Cortex of kidney (tissue), 1 donor: ENCODE measurements around the gene ARHGEF7.

ENCODE experiments used
- DNase-seq: peaks from one replicate; lab custom pipeline; 2025; lab: John Stamatoyannopoulos, UW

ARHGEF7 gene

GRCh38 chr13:111304603-111305289 lies 189.6 kb downstream of the ARHGEF7 start:
- no peak for DNase-seq

DNA sequence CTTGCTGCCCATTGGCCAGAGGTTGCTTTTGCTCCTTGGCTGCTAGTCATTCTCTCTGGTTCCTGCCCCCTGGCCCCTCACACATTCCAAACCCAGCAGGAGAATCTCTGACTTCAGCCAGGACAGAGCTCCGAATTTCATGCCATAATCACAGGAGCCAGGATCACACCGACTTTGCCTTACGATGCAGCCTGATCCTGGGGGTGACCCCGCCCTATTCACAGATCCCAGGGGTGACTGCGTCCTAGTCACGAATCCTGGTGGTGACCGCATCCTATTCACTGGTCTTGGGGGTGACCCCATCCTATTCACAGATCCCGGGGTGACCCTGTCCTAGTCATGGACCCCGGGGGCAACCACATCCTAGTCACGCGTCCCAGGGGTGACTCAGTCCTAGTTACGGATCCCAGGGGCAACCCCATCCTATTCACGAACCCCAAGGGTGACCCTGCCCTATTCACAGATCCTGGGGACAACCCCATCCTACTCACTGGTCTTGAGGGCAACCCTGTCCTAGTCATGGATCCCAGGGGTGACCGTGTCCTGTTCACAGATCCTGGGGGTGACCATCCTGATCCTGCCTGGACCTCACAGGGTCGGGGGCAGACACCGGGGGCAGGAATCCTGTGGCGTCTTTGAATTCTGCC lies 198.0 kb downstream of the ARHGEF7 start:
- DNase-seq, result no peak

GRCh38 chr13:111313911-111314425 lies 198.9 kb downstream of the ARHGEF7 start:
- no peak for DNase-seq

DNA sequence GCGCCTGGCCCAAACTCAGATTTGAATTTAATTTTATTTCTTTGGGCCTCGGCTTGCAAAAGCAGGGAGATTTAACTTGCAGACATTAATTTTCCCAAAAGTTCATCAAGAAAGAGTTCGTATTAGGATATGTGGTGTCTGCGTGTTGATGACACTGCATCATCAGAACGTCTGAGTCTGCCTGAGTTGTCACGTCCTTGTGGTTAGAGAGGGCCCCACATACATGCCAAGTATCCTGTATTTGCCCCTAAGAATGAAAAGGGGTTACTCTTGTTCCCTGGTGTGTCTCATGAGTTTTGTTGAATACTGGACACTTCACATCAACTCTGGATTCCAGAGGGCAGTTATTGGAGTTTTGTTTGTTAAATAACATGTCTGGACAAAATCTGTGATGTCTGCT lies 199.7 kb downstream of the ARHGEF7 start:
- no peak for DNase-seq

DNA sequence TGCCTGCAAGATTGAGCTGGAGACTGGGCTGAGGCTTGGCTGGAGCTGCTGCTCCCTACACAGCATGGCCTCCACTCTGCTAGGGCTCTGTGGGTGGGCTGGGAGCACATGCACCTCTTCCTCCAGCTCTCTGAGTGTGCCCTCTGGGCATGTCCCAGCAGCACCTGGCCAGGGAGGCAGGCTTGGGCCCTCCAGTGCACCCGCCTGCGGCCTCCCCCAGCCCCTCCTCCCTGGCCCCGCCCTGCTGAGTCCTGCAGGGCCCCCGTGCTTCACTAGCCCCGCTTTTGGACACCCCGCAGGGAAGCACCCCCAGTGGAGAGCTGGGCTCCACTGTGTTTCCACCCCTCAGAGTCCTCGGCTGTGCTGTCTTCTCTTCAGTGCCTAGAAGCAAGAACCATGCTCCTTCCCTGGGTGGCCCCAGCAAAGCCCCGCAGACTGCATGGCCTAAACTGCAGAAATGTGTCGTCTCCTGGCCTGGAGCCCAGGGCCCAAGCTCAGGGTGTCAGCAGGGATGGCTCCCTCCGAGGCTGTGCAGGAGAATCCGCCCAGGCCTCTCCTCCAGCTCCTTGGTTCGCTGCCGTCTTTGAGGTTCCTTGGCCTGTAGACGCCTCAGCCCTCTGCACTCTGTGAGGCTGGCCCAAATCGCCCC lies 200.4 kb downstream of the ARHGEF7 start:
- DNase-seq, result no peak

DNA sequence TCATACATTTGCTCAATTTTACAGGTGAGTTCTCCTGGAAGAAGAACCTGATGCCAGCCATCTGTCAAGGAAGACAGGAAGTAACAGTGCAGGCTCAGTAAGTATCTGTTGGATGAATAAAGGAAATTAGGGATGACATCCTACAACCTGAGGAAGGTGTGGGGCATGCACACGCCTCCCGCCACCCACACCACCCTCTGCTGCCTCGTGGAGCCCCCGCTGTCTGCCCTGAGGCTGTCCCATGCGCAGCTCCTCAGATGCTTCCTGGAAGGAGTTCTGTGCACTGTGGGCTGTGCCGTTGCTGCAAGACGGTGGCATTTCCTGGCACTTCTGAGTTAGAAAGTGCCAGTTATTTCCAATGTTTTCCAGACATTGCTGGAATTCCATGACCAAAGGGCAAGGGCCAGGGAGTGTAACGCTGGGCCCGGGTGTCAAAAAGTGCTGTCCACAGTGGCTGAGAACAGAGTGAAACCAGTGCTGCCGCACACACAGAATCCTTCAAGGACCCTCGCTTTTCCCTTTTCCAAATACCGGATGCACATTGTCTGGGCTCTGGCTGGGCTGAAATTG lies 201.1 kb downstream of the ARHGEF7 start:
- no peak for DNase-seq

- DNase-seq, result no peak
Measured at GRCh38 chr13:111317042-111317550, 202.0 kb downstream of the ARHGEF7 start.

DNA sequence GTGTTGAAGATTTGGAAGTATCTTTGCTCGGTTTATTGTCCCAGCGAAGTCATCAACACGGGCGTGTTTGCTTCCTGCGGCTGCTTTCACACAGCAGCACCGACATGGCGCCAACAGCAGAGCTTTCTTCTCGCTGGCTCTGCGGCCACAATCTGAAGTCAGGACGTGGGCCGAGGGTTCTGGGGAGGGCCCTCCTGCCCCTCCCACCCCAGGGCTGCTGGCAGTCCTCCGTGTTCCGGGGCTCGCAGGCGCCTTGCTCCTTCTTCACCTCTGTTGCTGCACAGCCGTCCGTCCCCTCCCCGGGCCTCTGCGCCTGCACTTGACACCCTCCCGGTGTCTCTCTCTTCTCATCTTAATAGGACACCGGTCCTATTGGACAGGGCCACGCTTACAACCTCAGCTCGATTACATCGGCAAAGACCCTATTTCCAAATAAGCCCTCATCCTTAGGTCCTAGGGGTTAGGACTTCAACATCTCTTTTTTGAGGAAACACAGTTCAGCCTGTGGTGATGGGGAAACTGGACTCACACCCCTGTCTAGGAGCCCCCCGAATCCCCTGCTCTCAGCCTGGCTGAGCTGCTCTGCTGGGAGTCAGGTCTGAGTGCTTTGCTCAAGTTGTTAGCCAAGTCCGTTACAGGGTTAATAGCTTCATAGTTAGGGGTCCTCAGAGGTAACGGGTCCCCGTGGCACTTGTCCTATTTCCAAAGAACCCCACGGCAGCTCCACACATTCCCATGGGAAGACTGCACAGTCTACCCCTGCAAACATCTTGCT lies 202.6 kb downstream of the ARHGEF7 start:
- no peak for DNase-seq

GRCh38 chr13:111318386-111318785 lies 203.3 kb downstream of the ARHGEF7 start:
- DNase-seq, result no peak

GRCh38 chr13:111319521-111319920 lies 204.4 kb downstream of the ARHGEF7 start:
- DNase-seq, result no peak

GRCh38 chr13:111319998-111320911 lies 205.1 kb downstream of the ARHGEF7 start, which contains the start of gene TEX29:
TSS of gene TEX29 (plus strand) at chr13:111320642. CDS start at chr13:111320891, 249 bp downstream.
- no peak for DNase-seq

DNA sequence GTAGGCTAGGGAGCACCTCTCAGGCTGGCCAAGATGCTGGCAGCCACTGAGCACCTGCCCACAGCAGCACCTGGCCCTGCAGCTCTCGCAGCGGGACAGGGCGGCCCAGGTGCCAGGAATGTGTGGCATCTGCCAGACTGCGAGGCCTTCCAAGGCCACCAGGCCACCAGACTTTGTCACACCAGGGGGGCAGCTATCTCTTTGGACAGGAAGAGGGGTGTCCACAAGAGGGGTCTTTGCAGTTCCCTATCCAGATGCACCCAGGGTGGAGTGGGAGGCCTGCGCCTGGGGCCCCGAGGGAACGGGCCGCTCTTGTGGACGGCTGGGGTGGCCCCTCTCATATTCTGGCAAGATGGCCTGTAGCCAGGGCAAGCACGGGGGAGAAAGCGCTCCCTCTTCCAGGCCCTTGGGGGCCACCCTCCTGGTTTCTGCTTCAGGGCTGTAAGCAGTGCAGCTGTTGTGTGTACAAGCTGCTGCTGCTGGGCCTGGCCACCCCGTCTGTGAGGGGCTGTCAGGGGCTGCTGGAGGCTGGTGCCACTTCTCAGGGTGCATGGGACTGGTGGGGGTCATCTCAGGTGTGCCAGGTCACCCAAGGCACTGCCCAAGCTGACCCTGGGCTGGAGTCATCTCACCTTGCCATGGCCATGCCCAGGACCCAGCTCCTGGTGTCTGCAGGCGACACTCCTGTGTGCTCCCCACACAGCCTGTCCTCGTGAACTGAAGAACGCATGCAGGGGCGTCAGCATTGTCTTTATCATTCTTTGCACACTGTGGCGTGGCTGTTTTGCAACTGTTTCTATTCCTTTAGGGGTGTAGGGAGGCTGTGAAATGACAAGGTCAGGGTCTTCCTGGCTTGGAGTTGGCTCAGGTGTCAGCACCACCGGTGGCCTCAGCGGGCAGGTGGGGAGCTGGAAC lies 207.1 kb downstream of the ARHGEF7 start:
- no peak for DNase-seq

DNA sequence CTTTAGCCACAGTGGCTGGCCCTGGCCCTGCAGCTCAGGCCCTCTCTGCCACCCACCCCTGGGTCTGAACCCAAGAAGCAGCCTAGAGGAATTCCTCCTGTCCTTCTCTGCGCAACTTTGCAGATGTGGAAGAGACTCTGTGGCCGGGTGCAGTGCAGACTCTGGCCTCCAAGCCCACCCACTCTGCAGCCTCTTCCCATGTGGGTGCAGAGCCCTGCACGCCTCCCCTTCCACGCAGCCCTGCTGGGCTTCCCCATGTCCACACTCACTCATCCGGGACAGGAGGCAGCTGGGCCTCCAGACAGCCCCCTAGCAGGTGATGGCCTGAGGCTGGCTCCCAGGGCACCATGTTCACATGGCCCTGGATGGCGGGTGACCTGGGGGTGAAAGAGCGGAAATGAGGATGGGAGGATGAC lies 207.8 kb downstream of the ARHGEF7 start:
- no peak for DNase-seq

GRCh38 chr13:111323549-111323948 lies 208.4 kb downstream of the ARHGEF7 start:
- no peak for DNase-seq

GRCh38 chr13:111323950-111324651 lies 209.0 kb downstream of the ARHGEF7 start:
- DNase-seq, result no peak

DNA sequence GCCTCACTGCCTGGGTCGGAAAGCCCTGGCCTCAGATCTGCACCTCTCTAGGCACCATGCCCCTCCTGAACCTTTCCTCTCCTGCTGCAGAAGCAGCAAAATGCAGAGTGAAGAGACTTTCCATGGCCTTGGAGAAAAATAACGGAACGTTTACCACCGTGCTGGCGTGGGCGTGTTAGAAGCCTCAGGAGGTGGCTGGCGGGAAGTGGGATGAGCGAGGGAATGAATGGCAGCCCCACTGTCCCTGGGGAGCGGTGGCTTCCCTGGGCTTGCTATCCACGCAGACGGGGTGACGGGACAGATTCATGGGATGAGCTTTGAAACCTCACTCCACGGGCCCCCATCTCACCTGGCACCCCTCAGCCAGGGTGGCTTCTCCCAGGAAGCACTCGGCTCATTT lies 209.6 kb downstream of the ARHGEF7 start:
- no peak for DNase-seq

GRCh38 chr13:111325146-111325890 lies 210.2 kb downstream of the ARHGEF7 start:
- DNase-seq, result no peak
